K562 (cell line): ENCODE measurements around the gene TMEM203. TPM values are rescaled to one million over a fixed set of nuclear protein-coding genes. Genes with fewer than 3 reads are reported as not detected.

Experiments used
- ATAC-seq: fragments of 200-7000 bp; cut with Tn5 transposase; 3 replicates; pipeline ENCODE4 v1.9.1; 2020; ENCODE audit warnings: moderate library complexity
- BruUV-seq: library from RNA; stranded (reverse); fragments of 400-500 nt; replicated peaks from 2 replicates; lab custom pipeline; 2021; lab: Mats Ljungman, UMichigan
- CTCF ChIA-PET: fragments of 300-600 bp; formaldehyde crosslinking; extraction: SDS; loops from one replicate; lab custom pipeline; 2021; ENCODE audit warnings: low intra/inter-chr PET ratio; lab: Yijun Ruan, JAX
- POLR2A ChIA-PET: fragments of 300-600, 350-650 bp; sonication (Branson Sonifier 250); formaldehyde crosslinking; extraction: SDS; loops from one replicate; lab custom pipeline; 2021; ENCODE audit warnings: antibody characterized with exemption, inconsistent platforms; lab: Yijun Ruan, JAX
- DNase-seq, 4 experiments: peaks; one replicate each; pipeline versions ENCODE4 v3.0.0 to v3.0.0-alpha.2; 2011 to 2018; ENCODE audit warnings: low spot score in 3 of 4, mixed read lengths in 3 of 4; ENCODE audit errors: extremely low read depth in 1 of 4
- FAIRE-seq: peaks from 2 replicates; lab custom pipeline; 2011; peaks lifted over from hg19 to GRCh38; lab: Jason Lieb, UNC
- H2AFZ ChIP-seq: 2 replicates; pipeline ENCODE4 v1.6.0; 2011; ENCODE audit warnings: low read depth, low read length, control low read depth, inconsistent platforms
- H3K27ac ChIP-seq: fragments of 200-600 bp; 3 replicates; pipeline ENCODE4 v1.8.0; 2011; ENCODE audit warnings: low read depth, mild to moderate bottlenecking, control low read depth, inconsistent platforms, low read length, moderate library complexity, mixed read lengths; ENCODE audit errors: extremely low read depth
- H3K27me3 ChIP-seq, 2 experiments: fragments of 300-600 bp in 1 of 2; 2 replicates in 1 of 2; 3 replicates in 1 of 2; pipeline versions ENCODE4 v1.6.0 to v1.8.0; 2011; ENCODE audit warnings: inconsistent platforms in 2 of 2, low read length in 2 of 2, mild to moderate bottlenecking in 1 of 2, mixed read lengths in 1 of 2, moderate library complexity in 1 of 2; ENCODE audit not compliant: control insufficient read depth in 2 of 2, insufficient read depth in 2 of 2
- H3K36me3 ChIP-seq: fragments of 300-600 bp; 3 replicates; pipeline ENCODE4 v1.8.0; 2011; ENCODE audit warnings: mild to moderate bottlenecking, low read length, inconsistent platforms; ENCODE audit not compliant: control insufficient read depth, insufficient read depth
- H3K4me1 ChIP-seq, 2 experiments: fragments of 200-600 bp in 1 of 2; replicated peaks in 1 of 2; 2 replicates in 1 of 2; 3 replicates in 1 of 2; pipeline versions ENCODE4 v1.5.1 to v1.8.0; 2011; ENCODE audit warnings: inconsistent platforms in 2 of 2, low read length in 2 of 2, mild to moderate bottlenecking in 1 of 2, mixed read lengths in 1 of 2, moderate library complexity in 1 of 2; ENCODE audit not compliant: control insufficient read depth in 2 of 2, insufficient read depth in 2 of 2
- H3K4me2 ChIP-seq: 2 replicates; pipeline ENCODE4 v1.6.1; 2011; ENCODE audit warnings: low read length, control low read depth, inconsistent platforms, mixed read lengths; ENCODE audit not compliant: insufficient read depth
- H3K4me3 ChIP-seq: fragments of 200-600 bp; sonication (generic), shearing (Covaris generic); 2 replicates; pipeline ENCODE4 v1.5.1; 2016; ENCODE audit warnings: control low read depth, inconsistent platforms
- H3K79me2 ChIP-seq: fragments of 200-600 bp; 3 replicates; pipeline ENCODE4 v1.8.0; 2011; ENCODE audit warnings: low read length, inconsistent platforms; ENCODE audit not compliant: control insufficient read depth, insufficient read depth
- H3K9ac ChIP-seq, 2 experiments: 2 replicates each; pipeline versions ENCODE4 v1.6.0 to v1.6.1; 2011; ENCODE audit warnings: low read depth in 2 of 2, low read length in 2 of 2, control low read depth in 1 of 2, inconsistent platforms in 1 of 2, mild to moderate bottlenecking in 1 of 2, mixed read lengths in 1 of 2; ENCODE audit not compliant: insufficient read depth in 1 of 2
- H3K9me1 ChIP-seq: one replicate; pipeline ENCODE4 v1.6.0; 2011; ENCODE audit warnings: inconsistent platforms, mild to moderate bottlenecking, low read length, moderate library complexity; ENCODE audit not compliant: control insufficient read depth, insufficient read depth
- H3K9me3 ChIP-seq: replicated peaks from 2 replicates; pipeline ENCODE4 v1.5.1; 2011; ENCODE audit warnings: low read depth, low read length, inconsistent platforms; ENCODE audit not compliant: control insufficient read depth, insufficient read depth
- H4K20me1 ChIP-seq: replicated peaks from 2 replicates; pipeline ENCODE4 v1.6.1; 2011; ENCODE audit warnings: low read length, inconsistent platforms, mixed read lengths; ENCODE audit not compliant: control insufficient read depth, insufficient read depth
- ARID1B ChIP-seq: fragments of 450-650 bp; IDR thresholded peaks from 2 replicates; pipeline ENCODE4 v1.6.1; 2016; ENCODE audit warnings: antibody characterized with exemption, mild to moderate bottlenecking, inconsistent platforms
- CSDE1 ChIP-seq, 2 experiments: fragments of 450-650 bp; IDR thresholded peaks; 2 replicates each; pipeline ENCODE4 v1.6.1; 2016; ENCODE audit warnings: mild to moderate bottlenecking in 1 of 2
- FOSL1 ChIP-seq: fragments of 200-800 bp; sonication (Bioruptor generic); conservative IDR thresholded peaks from 2 replicates; pipeline ENCODE4 v1.6.1; 2016; ENCODE audit warnings: missing genetic modification characterization, missing compliant biosample characterization
- JUND ChIP-seq, 2 experiments: IDR thresholded peaks; 2 replicates in 1 of 2; 3 replicates in 1 of 2; pipeline ENCODE4 v1.6.1; 2011; ENCODE audit warnings: borderline replicate concordance in 2 of 2, low read depth in 2 of 2, low read length in 2 of 2, improper control_type of control experiment in 1 of 2, missing biosample characterization in 1 of 2, missing genetic modification characterization in 1 of 2, missing genetic modification reagents in 1 of 2
- NFATC3 ChIP-seq: fragments of 450-650 bp; IDR thresholded peaks from 2 replicates; pipeline ENCODE4 v1.6.1; 2017; ENCODE audit warnings: mild to moderate bottlenecking
- SPI1 ChIP-seq: IDR thresholded peaks from 2 replicates; pipeline ENCODE4 v1.6.1; 2011; ENCODE audit warnings: low read depth, low read length, control low read depth, borderline replicate concordance
- ZC3H11A ChIP-seq: IDR thresholded peaks from 2 replicates; pipeline ENCODE4 v1.6.1; 2012; ENCODE audit warnings: low read depth, low read length, improper control_type of control experiment
- ZKSCAN3 ChIP-seq: fragments of 250-450 bp; sonication (Bioruptor Pico); IDR thresholded peaks from 2 replicates; pipeline ENCODE4 v1.4.0; 2020
- ZNF354B ChIP-seq: fragments of 250-450 bp; sonication (Bioruptor Pico); IDR thresholded peaks from 2 replicates; pipeline ENCODE4 v1.4.0; 2020
- ZNF707 ChIP-seq: fragments of 250-450 bp; sonication (Bioruptor Pico); conservative IDR thresholded peaks from 2 replicates; pipeline ENCODE4 v1.8.0; 2022; ENCODE audit warnings: inconsistent platforms, mild to moderate bottlenecking, moderate library complexity
- ZZZ3 ChIP-seq: fragments of 450-650 bp; IDR thresholded peaks from 2 replicates; pipeline ENCODE4 v1.6.1; 2016; ENCODE audit warnings: antibody characterized with exemption, mild to moderate bottlenecking, moderate library complexity
- WGBS: fragments of 100-300 bp; shearing (Covaris generic); methylation state at CpG from one replicate; pipeline ENCODE4 v1.1.6; 2016; ENCODE audit warnings: low coverage, mixed read lengths; ENCODE audit not compliant: insufficient coverage; ENCODE audit errors: missing lambda C conversion rate; 5-methylcytosine and 5-hydroxymethylcytosine counted together
- in situ Hi-C: fragments of 300-500 bp; cut with MboI; formaldehyde crosslinking; loops from 4 replicates; pipeline ENCODE4 v1.15.0; 2018; ENCODE audit warnings: inconsistent platforms, mixed read lengths
- intact Hi-C: fragments of 100-400 bp; cut with micrococcal nuclease; formaldehyde crosslinking; loops from 2 replicates; pipeline ENCODE4 v1.14.2; 2022
- polyA plus RNA-seq, 8 experiments: library from polyadenylated mRNA; depleted of rRNA in 4 of 8; stranded (reverse) in 5 of 8; unstranded in 3 of 8; fragments of >200 nt; fragmentation: Nextera tagmentation in 2 of 8; fragmentation: Illumina TruSeq in 1 of 8; extraction: Ambion mirVana in 2 of 8; extraction: Trizol in 1 of 8; gene quantifications; 2 replicates each; pipeline versions ENCODE4 v1.2.1 to v1.2.3, GENCODE V29; 2011 to 2014; ENCODE audit warnings: inconsistent platforms in 1 of 8, missing spikeins in 1 of 8
- total RNA-seq, 7 experiments: library from RNA; depleted of rRNA in 6 of 7; stranded (reverse); fragments of >200 nt in 6 of 7; fragmentation: Illumina TruSeq in 2 of 7; extraction: Trizol in 2 of 7; gene quantifications; 2 replicates each; pipeline versions ENCODE4 v1.2.1 to v1.2.3, GENCODE V29; 2011 to 2021; ENCODE audit warnings: low replicate concordance in 1 of 7
- TF ChIP-seq, protein P1 (sequence below): fragments of 250-450 bp; sonication (Bioruptor Pico); IDR thresholded peaks from 2 replicates; pipeline ENCODE4 v1.5.0; 2020; ENCODE audit warnings: mild to moderate bottlenecking
- TF ChIP-seq, protein P2 (sequence below): fragments of 450-650 bp; formaldehyde crosslinking; IDR thresholded peaks from 2 replicates; pipeline ENCODE4 v1.4.0; 2022; ENCODE audit warnings: missing genetic modification characterization

The TMEM203 gene
- total and polyA plus RNA-seq, 9 of the 15 experiments (the other 6 are each of a cell fraction or from before 2014, with no cell fraction given) = 8.8 to 59.5 (median 37.6) TPM

DNA sequence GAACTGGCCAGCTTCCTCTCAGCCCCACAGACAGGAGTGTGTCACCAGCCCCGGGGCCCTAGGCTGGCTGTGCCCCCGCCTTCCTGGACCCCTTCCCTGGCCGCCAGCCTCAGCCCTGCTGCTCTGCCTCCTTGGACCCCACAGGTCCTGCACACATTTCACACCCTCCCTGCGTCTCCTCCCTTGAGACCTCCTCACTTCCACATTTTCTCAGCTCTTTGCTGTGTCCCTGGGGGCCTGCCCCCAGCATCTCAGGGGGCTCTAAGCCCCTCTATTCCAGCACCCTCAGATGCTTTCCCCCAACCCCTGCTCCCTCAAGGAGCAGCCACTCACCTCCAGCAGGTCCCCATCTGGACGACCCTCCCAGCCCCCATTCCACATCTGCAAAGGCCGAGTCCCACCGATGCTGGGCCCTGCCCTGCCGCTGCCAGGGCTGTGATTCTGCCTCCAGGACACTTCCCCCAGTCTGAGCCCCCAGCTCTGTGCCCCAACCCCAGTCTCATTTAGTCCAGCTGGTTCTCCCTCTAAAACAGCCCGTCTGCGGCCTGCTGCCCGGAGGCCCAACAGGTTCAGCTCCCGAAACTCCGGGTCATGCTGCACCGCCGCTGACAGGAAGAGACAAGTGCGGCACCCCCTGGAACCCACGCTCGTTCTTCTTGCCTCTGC lies 29.4 kb upstream of the TMEM203 start:
- Histone ChIP-seq H3K9me1 (peaks cover 4% of the 10 kb centered on the region), H3K4me3 (no peak overlapping the region), H3K4me2 (no peak overlapping the region), H3K9me3 (no peaks in the 10 kb centered on the region)
- WGBS = 79% methylated on average over 16 of the region's 18 CpGs
- FAIRE-seq = no peak
- no peak for TF ChIP-seq NFATC3
- no peak for TF ChIP-seq ZKSCAN3 (CRISPR knock-in tag)
- TF ChIP-seq FOSL1 (tag) = no peak
- TF ChIP-seq ARID1B = no peak
- TF ChIP-seq ZNF354B (CRISPR knock-in tag) = no peak
- no peak for TF ChIP-seq SPI1
- TF ChIP-seq CSDE1 (IDR thresholded peaks at IDR 0.05) = no peak
- no peak for TF ChIP-seq ZC3H11A
- no peak for TF ChIP-seq JUND (IDR thresholded peaks at IDR 0.05; ENCODE audit: borderline replicate concordance, low read depth, low read length)
- TF ChIP-seq JUND (tag; IDR thresholded peaks at IDR 0.05; ENCODE audit: borderline replicate concordance, low read depth, low read length) = no peak
- TF ChIP-seq, protein P1, sequence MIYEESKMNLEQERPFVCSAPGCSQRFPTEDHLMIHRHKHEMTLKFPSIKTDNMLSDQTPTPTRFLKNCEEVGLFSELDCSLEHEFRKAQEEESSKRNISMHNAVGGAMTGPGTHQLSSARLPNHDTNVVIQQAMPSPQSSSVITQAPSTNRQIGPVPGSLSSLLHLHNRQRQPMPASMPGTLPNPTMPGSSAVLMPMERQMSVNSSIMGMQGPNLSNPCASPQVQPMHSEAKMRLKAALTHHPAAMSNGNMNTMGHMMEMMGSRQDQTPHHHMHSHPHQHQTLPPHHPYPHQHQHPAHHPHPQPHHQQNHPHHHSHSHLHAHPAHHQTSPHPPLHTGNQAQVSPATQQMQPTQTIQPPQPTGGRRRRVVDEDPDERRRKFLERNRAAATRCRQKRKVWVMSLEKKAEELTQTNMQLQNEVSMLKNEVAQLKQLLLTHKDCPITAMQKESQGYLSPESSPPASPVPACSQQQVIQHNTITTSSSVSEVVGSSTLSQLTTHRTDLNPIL (CRISPR knock-in tag) = no peak
- TF ChIP-seq ZZZ3 = no peak
- TF ChIP-seq, protein P2, sequence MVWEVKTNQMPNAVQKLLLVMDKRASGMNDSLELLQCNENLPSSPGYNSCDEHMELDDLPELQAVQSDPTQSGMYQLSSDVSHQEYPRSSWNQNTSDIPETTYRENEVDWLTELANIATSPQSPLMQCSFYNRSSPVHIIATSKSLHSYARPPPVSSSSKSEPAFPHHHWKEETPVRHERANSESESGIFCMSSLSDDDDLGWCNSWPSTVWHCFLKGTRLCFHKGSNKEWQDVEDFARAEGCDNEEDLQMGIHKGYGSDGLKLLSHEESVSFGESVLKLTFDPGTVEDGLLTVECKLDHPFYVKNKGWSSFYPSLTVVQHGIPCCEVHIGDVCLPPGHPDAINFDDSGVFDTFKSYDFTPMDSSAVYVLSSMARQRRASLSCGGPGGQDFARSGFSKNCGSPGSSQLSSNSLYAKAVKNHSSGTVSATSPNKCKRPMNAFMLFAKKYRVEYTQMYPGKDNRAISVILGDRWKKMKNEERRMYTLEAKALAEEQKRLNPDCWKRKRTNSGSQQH (CRISPR knock-in tag) = no peak
- no peak for TF ChIP-seq ZNF707 (CRISPR knock-in tag)
- TF ChIP-seq, all 486 proteins: peak for 0
- POLR2A ChIA-PET = interaction anchor here (0.7 kb wide), 1 partner anchor 46 kb away, joined by 3 read pairs; no protein-coding TSS in a partner anchor
- Histone ChIP-seq H3K4me1 (peaks cover 16 to 99% of the 10 kb centered on the region in 2 experiments), H4K20me1 (no peaks in the 10 kb centered on the region), H3K27me3 (no peaks in the 10 kb centered on the region), H3K79me2 (peaks cover 21% of the 10 kb centered on the region), H3K36me3 (peaks cover 4% of the 10 kb centered on the region; the same call in 1 of the 3 replicates), H3K9ac (peak overlapping the region in 1 of 2 experiments; percentile 73; a peak in 2 of 4 replicates), H2AFZ (no peak overlapping the region), H3K27ac (no peak overlapping the region)
- BruUV-seq = no TSS peak
- intact Hi-C loops (no loop called here), in situ Hi-C loops (loop anchor here (25.0 kb wide), 1 partner anchor 448 kb away; the partner anchor contains the start of genes CCDC183 and TMEM141)
- ATAC-seq (no peak), DNase-seq (no peak)
- CTCF ChIA-PET = interaction anchor here (1.6 kb wide), 1 partner anchor 46 kb away, joined by 11 read pairs; no protein-coding TSS in a partner anchor
